NCI-H146 treated with DMSO at 0.1 percent for 48 hours (cell line): Measurements from ENCODE around the gene PYDC1.

Experiments used
- DNase-seq: peaks from one replicate; lab custom pipeline; 2025; ENCODE audit not compliant: unreplicated experiment; lab: John Stamatoyannopoulos, UW

The PYDC1 gene

DNA sequence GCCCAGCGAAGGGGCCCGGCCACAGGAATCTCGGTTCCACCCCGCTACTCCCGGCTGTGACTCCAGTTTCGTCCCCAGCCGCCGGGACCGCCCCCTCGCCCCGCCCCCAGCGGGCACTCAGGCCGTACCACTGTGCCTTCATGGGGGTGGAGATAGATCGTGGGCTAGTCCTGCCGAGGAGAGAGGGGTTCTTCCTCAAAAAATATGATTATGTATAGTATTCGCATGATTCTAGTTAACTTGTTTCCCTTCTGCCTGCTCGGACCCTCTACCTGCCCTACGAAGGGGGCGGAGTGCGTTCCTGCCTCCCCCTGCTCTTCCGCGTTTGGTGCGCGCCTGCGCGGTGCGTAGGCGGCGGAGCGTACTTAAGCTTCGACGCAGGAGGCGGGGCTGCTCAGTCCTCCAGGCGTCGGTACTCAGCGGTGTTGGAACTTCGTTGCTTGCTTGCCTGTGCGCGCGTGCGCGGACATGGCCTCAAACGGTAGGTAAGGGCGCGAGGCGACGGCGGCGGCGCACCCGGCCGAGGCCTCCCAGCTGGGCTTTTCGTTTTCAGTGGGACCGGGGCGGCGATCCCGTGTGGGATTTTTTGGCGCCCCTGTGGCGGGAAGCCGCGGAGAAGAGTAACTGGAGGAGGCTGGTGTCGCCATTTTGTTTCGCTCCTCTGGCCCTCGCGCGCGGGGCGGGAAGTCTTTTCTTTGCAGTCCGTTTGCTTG lies 37.0 kb downstream of the PYDC1 start, which contains the start of gene FUS:
FUS (plus strand) TSS at position 393 of the 713 bp plus-strand sequence; CDS start at position 469, 76 bp downstream.
- peak; percentile 83 for DNase-seq

DNA sequence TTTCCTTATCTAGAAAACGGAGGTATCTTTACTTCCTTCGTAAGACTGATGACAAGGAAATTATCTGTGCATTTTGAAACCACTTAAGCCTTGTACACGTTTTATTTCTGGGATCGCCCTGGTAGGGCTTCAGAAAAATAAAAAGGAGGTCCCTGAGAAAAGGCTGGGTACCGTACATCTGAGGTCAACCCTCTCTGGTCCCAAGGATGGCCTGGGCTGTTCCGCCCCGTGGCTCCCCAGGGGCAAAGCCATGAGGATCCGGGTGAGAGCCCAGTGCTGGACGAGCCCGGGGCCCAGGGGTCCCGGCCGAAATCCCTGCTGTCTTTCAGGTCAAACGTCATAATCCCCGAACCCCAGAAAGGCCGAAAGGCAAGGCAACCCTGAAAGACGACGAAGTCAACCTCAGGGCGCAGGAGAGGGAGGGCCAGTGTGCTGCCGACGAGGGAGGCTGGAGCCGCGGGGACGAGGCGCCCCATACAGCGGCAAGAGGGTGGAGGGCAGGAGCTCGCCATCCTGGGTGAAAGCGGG lies 37.7 kb downstream of the PYDC1 start:
- no peak for DNase-seq

DNA sequence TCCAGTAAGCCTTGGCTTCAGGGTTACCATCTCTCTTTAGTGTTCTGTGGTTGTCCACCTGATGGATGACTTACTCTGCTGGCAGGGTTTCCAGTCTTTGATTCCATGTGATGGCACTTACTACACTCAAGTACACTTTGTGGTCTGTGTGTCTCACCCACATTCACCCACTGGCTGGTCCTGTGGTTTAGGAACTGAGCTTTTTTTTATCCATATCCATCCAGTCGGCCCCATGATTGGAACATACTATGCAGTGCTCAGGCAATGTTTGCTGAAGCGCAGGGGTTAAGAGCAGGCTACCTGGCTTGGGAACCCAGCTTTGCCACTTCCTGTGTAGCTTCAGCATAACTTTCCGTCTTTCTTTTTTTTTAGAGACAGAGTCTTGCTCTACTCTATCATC lies 39.8 kb downstream of the PYDC1 start:
- no peak for DNase-seq

- peak; percentile 59 for DNase-seq
Measured at GRCh38 chr16:31170048-31170447, 46.9 kb downstream of the PYDC1 start.

DNA sequence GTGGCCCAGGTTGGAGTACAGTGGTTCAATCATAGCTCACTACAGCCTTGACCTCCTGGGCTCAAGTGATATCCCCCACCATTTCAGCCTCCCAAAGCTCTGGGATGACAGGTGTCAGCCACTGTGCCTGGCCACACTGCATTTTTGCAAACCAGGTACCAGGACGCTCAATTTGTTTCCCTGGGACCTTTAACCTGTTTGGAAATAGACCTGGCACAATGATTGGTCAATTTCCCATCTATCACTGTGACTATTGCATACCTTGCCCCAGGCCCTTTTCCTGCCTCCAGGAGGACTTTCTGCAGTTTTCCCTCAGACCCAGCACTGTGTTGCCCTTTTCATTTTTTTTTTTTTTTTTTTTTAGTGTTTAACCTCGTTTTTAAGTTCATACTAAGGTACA lies 48.1 kb downstream of the PYDC1 start:
- DNase-seq = no peak

- no peak for DNase-seq
Measured at GRCh38 chr16:31167315-31167714, 49.6 kb downstream of the PYDC1 start.
